HCT116 (cell line): ENCODE measurements around the gene SNN.

Experiments used
- CTCF ChIP-seq, 3 experiments: fragments of 200-600 bp in 1 of 3; sonication (generic) in 1 of 3; IDR thresholded peaks in 2 of 3; conservative IDR thresholded peaks in 1 of 3; 2 replicates each; pipeline ENCODE4 v1.5.1; 2012 to 2017; ENCODE audit warnings: low read depth in 2 of 3, low read length in 2 of 3, antibody characterized with exemption in 1 of 3, borderline replicate concordance in 1 of 3, control low read depth in 1 of 3, mild to moderate bottlenecking in 1 of 3, mixed read lengths in 1 of 3, mixed run types in 1 of 3, moderate library complexity in 1 of 3; ENCODE audit not compliant: insufficient read depth in 1 of 3
- EGR1 ChIP-seq: IDR thresholded peaks from 2 replicates; pipeline ENCODE4 v1.6.1; 2012; ENCODE audit warnings: low read depth
- EZH2 ChIP-seq: fragments of 200-600 bp; sonication (generic); IDR thresholded peaks from 2 replicates; pipeline ENCODE4 v1.6.1; 2017; ENCODE audit warnings: antibody characterized with exemption, mixed run types
- JUND ChIP-seq: IDR thresholded peaks from 2 replicates; pipeline ENCODE4 v1.6.1; 2012
- MAX ChIP-seq: IDR thresholded peaks from 2 replicates; pipeline ENCODE4 v1.6.1; 2012
- POLR2A ChIP-seq: IDR thresholded peaks from 2 replicates; pipeline ENCODE4 v1.7.0; 2011; ENCODE audit warnings: borderline replicate concordance; ENCODE audit not compliant: insufficient read depth, insufficient read length; ENCODE audit errors: extremely low read depth
- POLR2AphosphoS5 ChIP-seq: IDR thresholded peaks from 2 replicates; pipeline ENCODE4 v1.6.1; 2011; ENCODE audit warnings: mild to moderate bottlenecking, low read depth, low read length, moderate library complexity
- RAD21 ChIP-seq: IDR thresholded peaks from 2 replicates; pipeline ENCODE4 v1.6.1; 2012; ENCODE audit warnings: low read depth, mild to moderate bottlenecking
- REST ChIP-seq: IDR thresholded peaks from 2 replicates; pipeline ENCODE4 v1.6.1; 2012; ENCODE audit warnings: low read depth
- SIN3A ChIP-seq: IDR thresholded peaks from 2 replicates; pipeline ENCODE4 v1.6.1; 2012; ENCODE audit warnings: low read depth
- YY1 ChIP-seq: IDR thresholded peaks from 2 replicates; pipeline ENCODE4 v1.6.1; 2011; ENCODE audit warnings: low read length, low read depth, moderate library complexity, mild to moderate bottlenecking; ENCODE audit not compliant: insufficient replicate concordance; ENCODE audit errors: extremely low read depth
- ZBTB33 ChIP-seq: IDR thresholded peaks from 2 replicates; pipeline ENCODE4 v1.6.1; 2011; ENCODE audit warnings: mild to moderate bottlenecking, low read length, moderate library complexity; ENCODE audit not compliant: insufficient replicate concordance; ENCODE audit errors: extremely low read depth

GRCh38 chr16:11634312-11634711 lies 33.9 kb upstream of the SNN start:
- TF ChIP-seq EZH2: no peak
- no peak for TF ChIP-seq YY1
- no peak for TF ChIP-seq REST
- TF ChIP-seq EGR1: no peak
- no peak for TF ChIP-seq CTCF (IDR thresholded peaks at IDR 0.05 in 2 of 3, conservative IDR thresholded peaks at IDR 0.05 in 1 of 3; ENCODE audit: borderline replicate concordance in 1 of 3, insufficient read depth in 1 of 3, low read depth in 2 of 3, low read length in 2 of 3)
- TF ChIP-seq JUND: no peak
- TF ChIP-seq POLR2A: no peak
- no peak for TF ChIP-seq MAX
- no peak for TF ChIP-seq ZBTB33
- TF ChIP-seq POLR2AphosphoS5: no peak
- TF ChIP-seq SIN3A: no peak
- no peak for TF ChIP-seq RAD21
